HG02623 (cell line): ENCODE results near the gene COMMD9.
A peak's percentile ranks its signal among the peaks of the same experiment; 100 is the strongest.
"Not testable (repeated sequence)": the region's sequence is repeated elsewhere in the genome, so short reads cannot be mapped to it uniquely, and the experiment has no call there.

ENCODE experiments used
- ATAC-seq: cut with Tn5 transposase; IDR thresholded peaks from one replicate; pipeline ENCODE4 v1.9.1; 2021; ENCODE audit warnings: moderate library complexity; ENCODE audit not compliant: unreplicated experiment

The COMMD9 gene

DNA sequence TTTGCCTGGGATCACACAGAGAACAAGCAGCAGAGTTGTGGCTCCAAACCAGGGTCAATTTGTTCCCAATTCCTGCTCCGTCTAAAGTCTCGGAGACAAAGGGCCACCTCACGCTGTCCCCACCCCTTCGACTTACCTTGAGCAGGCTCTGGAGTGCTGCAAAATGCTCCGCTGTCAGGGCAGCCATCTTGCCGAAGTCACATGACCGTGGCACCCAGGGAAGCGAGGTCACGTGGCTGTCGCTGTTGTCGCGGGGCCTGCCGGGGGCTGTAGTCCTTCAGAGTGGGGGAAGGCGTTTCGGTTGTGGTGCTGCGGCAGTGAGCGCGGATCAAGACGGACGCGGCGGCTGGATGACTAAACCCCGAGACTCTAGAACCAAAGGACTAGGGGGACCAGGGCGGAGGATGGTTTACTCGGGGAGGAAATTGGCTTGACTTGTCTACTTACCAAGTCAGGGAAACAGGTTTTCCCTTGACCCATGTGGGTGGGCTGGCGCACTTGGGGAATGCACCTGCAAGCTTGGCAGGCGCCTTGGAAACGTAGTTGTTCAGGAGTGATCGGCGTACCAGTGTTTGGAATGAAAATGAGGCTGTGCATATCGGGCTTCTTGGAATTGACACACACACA, at the start of gene COMMD9:
TSS of gene COMMD9 (minus strand) at position 199 of the 627 bp plus-strand sequence. CDS start at position 187, 12 bp downstream.
- peak; percentile 100 for ATAC-seq

DNA sequence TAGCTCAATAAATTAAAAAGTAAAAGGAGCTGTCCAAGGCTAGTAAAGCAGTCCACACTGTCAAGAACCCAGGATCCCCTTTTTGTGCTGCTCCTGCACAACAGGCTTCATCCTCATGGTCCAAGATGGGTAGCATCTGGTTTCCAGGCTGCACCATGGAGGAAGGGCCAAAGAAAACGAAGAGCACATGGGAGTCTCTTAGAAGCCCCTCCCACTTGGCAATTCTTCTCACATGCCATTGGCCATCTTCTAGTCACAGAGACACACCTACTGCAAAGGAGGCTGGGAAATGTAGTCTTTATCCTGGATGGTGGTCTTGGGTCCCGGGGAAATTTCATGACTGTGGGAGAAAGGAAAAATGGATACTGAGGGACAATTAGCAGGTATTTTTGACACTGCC, 44.7 kb upstream of the COMMD9 start:
- ATAC-seq, result no peak

DNA sequence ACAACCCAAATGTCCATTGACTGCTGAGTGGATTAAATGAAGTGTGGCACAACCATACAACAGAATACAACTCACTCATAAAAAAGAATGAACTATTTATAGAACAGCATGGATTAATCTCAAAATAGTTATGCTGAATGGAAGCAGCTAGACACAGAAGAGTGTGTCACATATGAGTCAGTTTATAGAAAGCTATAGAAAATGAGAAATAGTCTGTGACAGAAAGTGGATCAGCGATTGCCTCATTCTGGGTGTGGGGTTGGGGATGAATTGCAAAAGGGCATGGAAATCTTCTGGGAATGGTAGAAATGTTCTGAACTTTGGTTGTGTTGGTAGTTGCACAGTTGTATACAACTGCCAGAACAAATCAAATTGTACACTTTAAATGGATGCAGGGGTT, 44.2 kb upstream of the COMMD9 start:
- ATAC-seq, result no peak

DNA sequence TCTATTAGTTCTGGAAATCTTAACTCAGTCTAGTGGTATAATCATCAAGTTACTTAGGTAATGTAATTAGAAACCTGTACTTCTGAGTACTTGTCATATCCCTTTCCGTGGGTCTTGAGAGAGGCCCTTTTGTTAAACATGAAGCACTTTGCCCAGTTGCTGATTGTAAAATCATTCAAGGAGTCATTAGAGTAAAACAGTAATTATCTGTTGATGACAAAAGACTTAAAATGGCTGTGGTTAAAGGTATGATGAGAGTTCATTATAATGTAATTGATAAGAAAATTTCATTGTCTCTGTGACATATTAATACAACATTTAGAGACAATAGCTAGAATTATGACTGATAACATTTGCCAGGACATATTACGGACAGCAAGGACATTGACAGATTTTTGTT, 41.2 kb upstream of the COMMD9 start:
- no peak for ATAC-seq

DNA sequence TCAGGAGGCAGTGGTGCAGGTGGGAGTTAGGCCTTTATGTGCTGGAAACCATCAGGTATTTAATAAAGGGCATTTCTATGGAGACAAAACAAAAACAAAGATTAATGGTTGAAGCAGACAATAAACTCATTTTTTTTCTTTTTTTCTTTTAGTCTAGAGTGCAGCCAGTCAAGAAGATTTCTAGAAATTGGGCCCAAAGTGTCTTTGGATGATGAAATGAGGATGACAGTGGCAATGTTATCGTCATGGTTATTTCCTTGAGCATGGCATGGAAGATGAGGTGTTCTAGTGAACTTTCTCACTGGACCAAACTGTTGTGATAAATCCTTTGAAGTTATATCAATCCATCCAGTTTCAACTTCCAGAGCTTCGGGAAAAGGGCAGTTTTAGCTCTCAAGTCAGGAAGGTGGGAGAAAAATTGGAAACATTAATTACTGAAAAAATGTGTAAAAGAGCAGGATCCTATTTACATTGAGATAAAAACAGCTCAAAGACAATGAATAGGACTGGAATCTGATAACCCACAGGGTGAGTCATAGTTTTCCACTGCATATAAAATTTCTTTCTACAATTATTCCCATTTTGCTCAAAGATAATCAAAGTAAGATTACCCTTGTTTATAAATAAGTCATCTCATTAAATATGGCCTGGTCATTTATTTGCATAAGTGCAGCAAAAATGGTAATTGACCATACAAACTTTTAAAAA, 39.9 kb upstream of the COMMD9 start:
- ATAC-seq, result no peak

DNA sequence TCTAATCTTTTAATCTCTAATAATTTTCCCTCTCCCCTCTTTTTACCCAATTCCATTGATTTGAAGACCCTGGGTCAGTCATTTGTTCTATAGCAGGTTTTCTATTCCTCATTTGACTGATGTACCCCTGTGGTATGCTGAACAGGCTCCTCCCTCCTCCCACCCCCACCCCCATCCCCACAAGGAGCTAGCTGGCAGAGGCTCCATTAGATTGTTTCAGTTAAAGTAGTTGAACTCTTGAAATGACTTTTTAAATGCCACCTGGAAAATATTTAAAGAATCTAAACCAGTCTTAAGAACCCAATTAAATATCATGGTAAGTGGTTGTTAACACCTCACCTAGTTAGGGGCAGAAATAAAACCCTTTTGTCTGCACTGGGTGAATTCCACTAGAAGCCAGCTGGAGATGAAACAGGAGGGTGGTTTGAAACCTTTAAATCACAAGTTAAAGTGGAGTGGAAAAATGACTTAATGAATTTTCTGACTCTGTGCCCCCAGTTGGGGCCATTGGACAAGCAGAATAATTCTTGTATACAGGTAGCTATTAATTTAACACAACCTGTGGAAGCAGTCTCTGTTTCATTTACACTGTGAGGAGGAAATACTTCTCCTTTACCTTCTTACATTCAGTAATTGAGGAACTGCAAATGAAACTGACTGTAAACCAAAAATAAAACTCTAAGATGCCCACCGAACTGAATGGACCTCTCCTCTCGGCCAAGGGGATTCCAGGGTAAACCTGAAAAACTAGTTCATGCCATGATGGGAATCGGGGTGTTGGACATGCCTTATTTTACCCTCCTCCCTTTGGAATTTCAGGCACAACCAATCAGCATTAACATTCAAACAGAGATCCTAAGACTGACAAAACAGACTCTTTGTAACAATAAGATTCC, 37.5 kb upstream of the COMMD9 start:
- ATAC-seq, result peak; percentile 55

DNA sequence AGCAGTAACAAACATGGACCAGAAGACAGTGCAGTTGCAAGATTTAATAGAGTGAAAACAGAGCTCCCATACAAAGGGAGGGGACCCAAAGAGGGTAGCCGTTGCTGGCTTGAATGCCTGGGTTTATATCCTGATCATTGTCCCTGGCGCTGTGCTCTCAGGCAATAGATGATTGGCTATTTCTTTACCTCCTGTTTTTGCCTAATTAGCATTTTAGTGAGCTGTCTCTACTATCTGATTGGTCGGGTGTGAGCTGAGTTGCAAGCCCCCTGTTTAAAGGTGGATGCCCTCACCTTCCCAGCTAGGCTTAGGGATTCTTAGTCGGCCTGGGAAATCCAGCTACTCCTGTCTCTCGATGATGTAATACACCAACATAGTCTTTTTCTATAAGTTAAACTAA, 36.2 kb upstream of the COMMD9 start:
- ATAC-seq, result not testable (repeated sequence)

DNA sequence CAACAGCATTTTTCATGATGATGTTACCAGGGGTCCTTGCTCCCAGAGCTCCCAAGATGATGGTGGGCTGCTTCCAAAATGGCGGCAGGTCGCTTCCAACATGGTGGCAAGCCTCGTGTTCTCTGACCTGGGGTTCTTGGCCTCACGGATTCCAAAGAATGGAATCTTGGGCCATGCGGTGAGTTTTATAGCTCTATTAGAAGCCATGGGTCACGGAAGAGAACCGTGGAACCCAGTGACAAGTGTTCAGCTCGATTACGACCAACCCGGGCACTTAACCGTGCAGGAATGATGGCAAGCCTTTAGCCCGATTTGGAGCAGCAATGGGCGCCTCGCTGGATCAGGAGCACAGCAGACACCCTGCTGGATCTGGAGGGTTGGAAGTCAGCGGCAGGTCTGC, 35.7 kb upstream of the COMMD9 start:
- not testable (repeated sequence) for ATAC-seq

DNA sequence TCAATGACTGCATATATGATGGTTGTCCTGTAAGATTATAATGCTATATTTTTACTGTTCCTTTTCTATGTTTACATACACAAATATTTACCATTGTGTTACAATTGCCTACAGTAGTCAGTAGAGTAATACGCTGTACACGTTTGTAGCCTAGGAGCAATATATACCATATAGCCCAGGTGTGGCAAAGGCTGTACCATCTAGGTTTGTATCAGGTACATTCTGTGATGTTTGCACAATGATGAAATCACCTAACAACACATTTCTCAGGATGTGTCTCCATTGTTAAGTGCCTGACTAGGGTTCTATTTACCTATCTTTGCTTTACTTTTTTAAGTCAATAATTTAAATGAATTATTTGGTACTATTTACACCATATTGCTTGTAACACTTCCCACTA, 28.8 kb upstream of the COMMD9 start:
- no peak for ATAC-seq

DNA sequence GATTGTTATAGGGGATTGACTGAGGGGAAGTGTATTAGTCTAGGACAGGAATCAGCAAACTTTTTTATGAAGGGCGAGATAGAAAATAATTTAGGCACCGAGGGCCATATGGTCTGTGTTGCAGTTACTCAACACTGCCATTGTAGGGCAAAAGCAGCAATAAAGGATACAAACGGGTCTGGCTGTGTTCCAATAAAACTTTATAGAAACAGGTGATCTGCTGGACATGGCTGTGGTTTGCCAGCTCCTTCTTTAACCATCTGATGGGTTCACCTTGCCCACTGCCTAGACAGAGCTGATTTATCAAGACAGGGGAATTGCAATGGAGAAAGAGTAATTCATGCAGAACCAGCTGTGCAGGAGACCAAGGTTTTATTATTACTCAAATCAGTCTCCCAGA, 26.8 kb upstream of the COMMD9 start:
- ATAC-seq, result no peak

DNA sequence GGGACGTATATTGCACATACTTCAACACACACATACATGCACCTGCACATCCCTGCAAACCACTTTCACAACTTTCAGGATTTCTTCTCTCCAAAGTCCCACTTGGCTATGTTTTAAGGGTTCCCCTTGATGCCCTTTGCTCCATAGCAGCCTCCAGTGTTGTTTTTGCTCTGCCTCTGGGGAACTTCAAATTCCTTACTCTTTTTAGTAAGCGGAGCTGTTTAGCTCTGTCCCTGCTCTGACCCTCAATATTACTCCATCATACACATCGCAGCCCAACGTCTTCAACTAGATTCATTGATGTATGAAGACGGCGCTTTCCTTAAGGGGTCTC, 25.2 kb upstream of the COMMD9 start:
- ATAC-seq, result no peak

DNA sequence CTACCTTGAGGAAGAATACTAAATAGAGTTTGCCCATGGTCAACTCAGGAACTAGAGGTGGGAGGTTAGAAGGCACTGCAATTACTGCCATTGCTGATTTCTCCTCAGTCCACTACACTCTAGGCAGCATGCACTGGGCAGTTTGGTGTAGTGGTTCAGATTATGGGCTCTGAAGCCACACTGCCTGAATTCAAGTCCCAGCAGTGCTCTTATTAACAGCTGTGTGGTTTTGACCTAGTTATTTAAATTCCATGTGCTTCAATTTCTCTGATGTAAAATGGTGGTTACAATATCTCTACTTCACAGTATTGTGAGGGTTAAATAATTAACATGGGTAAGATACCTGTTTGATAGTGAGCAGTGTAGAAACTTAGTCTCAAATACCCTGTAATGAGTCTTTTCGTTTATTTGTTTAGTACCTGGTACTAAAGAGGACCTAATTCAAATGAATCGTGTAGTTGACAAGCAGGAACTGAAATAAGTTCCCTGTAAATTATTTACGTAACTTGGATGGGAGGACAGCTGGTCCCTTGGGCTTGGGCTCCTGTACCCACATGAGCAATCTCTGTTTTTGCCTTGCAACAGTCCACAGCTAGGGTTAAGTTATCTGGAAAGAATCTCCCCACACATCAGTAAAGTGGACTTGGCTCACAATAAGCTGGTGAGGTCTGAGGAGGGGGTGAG, 24.7 kb upstream of the COMMD9 start:
- ATAC-seq, result no peak

DNA sequence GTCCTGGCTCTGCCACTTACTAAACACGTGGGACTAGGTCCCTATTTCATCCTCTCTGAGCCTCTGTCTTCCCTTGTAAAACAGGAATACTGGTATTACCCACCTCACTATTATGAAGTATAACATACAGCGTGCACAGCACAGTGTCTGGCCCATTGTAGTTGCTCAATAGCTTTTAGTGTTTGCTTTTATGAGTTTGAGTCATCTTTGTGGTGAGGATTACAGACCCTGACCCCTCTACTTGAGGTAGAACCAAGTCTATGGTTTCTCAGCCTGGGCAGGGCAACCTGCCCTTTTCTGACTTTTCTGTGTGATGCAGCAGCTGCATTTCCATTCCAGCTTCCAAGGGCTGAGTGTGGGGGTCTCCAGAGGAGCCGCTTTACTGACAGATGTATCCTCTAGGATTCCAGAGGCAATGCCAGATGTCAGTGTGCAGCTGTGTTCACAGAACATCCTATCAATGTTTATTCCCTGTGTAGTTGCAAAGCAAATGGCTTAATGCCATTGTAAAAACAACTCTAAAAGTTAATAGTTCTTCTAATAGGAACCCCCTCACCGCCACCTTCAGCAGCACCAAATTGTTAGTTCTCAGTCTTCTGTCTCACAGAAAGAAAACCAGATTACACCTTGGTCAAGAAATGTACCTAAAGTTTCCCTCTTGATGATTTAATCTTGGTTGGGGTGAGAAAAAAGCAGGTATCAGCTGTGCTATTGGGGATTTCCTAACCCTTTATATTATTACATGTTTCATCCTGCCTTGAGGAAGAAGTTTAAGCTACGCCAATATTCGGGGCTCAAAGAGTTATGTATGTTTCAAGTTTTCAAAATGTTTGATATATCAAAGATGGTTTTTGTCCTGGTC, 23.6 kb upstream of the COMMD9 start:
- ATAC-seq, result no peak

DNA sequence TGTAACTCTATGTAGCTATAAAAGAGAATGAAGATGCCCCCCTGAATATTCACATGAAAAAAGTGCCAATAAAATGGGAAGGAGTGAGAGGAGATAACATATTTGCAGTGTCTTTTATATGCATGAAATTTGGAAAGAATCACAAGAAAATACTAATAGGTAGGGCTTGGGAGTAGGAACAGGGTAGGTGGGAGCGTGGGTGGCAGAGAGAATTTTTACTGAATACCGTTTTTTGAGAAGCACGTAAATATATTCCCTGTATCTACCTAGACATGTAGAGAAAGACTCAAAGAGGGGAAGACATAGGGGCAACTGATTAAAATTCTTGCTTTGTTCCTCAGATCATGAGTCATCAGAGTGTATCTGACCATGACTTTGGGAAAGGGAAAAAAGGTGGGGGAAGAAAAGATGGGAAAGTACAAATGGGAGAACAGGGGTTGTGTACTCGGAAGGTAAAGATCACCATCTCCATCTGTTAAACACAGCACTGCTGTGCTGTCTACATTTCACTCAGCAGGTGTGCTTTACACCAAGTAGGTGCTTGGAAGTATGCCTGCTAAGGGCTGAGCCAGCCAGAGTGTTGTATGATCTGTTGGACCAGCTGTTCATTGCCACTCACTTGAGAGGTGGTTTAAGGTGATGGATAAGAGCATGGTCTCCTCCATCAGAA, 22.8 kb upstream of the COMMD9 start:
- no peak for ATAC-seq

DNA sequence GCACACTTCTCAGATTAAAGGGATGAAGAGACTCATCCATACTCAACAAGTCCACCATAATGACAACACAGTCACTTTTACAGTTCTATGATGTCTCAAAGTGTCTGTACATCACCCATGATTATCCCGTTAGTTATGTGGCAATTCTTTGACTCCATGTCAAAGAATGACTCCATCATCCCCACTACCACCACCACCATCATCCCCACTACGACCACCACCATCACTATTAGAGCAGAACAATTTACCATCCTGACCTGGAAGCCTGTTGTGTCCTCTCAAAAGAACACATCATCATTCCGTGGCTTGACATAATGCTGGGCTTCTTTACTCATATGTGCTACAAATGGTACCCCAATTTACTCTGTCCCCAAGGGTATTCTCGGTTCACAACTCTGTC, 20.6 kb upstream of the COMMD9 start:
- ATAC-seq, result no peak

DNA sequence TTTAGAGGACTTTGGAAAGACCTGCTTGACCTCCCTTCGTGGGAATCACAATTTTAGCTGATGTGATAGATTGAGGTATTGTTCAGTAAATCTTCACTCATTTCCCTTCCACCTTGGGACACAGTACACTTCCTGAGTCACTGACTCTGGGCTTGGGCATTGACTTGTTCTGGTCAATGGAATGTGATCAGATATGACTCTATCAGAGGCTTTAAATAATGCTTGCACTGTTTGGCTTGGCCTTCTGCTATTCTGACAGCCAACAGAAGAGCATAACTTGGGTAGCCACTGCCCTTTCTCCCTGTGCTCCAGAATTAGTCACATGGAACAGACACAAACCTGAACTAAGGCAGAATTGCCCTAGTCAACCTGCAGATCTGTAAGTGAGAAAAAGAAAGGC, 19.4 kb upstream of the COMMD9 start:
- no peak for ATAC-seq

DNA sequence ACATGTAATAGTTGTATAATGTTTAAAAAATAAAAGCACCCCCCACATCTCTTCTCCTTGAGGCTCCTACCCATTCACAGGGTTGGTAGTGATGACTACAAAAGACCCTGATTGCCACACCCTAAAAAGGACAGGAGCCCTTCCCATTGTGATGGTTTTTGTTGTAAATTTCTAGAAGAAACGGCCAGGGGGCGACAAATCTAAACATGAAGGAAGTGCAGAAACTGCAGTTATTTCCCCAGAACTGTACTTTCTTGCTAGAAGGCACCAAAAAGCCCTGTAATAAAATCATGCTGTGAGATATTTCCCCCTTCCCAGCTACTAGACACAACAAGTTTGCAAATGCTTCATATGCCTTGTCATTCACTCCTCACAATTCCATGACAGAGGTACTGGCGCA, 17.7 kb upstream of the COMMD9 start:
- ATAC-seq, result no peak

DNA sequence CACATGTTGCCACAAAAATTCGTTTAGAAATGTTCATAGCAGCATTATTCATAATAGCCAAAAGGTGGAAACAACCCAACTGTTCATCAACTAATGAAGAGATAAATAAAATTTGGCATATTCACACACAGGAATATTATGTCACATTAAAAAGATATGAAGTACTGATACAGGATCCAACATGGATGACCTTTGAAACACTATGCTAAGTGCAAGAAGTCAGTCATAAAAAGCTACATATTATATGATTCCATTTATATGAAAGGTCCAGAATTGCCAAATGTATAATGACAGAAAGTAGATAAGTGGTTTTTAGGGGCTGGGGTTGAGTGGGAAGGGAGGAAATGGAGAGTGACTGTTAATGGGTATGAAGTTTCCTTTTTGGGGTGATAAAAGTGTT, 15.8 kb upstream of the COMMD9 start:
- ATAC-seq, result no peak

DNA sequence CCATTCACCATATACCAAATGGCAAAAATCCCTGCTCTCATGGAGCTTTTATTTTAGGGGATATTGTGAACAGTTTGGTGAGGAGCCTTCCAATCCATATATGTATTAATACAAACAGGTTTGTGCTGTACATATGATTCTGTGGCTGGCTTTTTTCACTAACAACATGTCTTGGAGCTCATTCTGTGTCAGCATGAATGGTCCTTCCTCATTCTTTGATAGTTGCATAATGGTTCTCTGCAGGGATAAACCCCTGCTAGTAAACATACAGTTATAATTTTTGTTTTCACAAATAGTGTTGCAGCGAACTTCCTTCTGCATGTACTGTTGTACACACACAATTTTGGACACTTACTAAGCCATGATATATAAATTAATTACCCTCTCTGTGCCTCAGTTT, 15.1 kb upstream of the COMMD9 start:
- ATAC-seq, result no peak

DNA sequence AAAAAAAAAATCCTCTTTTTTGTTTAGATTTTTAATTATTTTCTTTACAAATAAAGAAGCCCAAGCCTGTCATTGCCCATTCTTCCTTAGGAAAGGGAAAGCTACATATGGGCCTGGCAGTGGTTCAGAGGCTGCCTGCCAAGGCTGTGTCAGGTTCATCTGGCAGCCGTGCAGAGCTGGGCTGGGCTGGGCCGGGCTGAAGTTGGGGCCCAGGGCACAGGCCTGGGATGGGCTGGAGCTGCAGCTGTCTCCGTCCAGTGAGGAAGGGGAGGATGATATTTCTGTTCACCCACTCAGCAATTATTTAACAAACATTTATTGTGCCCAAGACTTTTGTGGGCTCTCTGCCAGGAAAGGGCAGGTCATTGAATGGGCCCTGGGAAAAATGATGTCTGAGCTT, 11.4 kb upstream of the COMMD9 start:
- no peak for ATAC-seq
